HepG2 (cell line): Measurements from ENCODE around the gene PRKAG3. TPM values are rescaled to one million over a fixed set of nuclear protein-coding genes. Genes with fewer than 3 reads are reported as not detected.
A peak's percentile ranks its signal among the peaks of the same experiment; 100 is the strongest.

Experiments used
- ARNT2 ChIP-seq: sonication (generic); formaldehyde crosslinking; IDR thresholded peaks from 2 replicates; pipeline ENCODE4 v1.8.0; 2022; ENCODE audit warnings: mild to moderate bottlenecking, low read depth, missing genetic modification reagents, moderate library complexity
- FOSL1 ChIP-seq: sonication (generic); formaldehyde crosslinking; IDR thresholded peaks from 2 replicates; pipeline ENCODE4 v1.9.0; 2021; ENCODE audit warnings: missing genetic modification reagents, borderline replicate concordance
- FOXP1 ChIP-seq, 2 experiments: fragments of 450-650 bp in 1 of 2; IDR thresholded peaks; 2 replicates each; pipeline ENCODE4 v1.6.1; 2017 to 2018; ENCODE audit warnings: antibody characterized with exemption in 1 of 2
- GATAD2A ChIP-seq: IDR thresholded peaks from 2 replicates; pipeline ENCODE4 v1.6.1; 2016
- HDAC1 ChIP-seq: sonication (generic); formaldehyde crosslinking; IDR thresholded peaks from 2 replicates; pipeline ENCODE4 v1.5.1; 2020; ENCODE audit warnings: mild to moderate bottlenecking, missing genetic modification reagents
- HIVEP1 ChIP-seq: sonication (generic); formaldehyde crosslinking; IDR thresholded peaks from 2 replicates; pipeline ENCODE4 v1.4.0; 2020; ENCODE audit warnings: mild to moderate bottlenecking, missing genetic modification reagents
- HOXA7 ChIP-seq: sonication (generic); formaldehyde crosslinking; IDR thresholded peaks from 2 replicates; pipeline ENCODE4 v1.8.1; 2022; ENCODE audit warnings: mild to moderate bottlenecking, missing genetic modification reagents, moderate library complexity
- KAT7 ChIP-seq: IDR thresholded peaks from 2 replicates; pipeline ENCODE4 v1.6.1; 2018; ENCODE audit warnings: borderline replicate concordance, missing compliant biosample characterization
- KDM5A ChIP-seq: fragments of 200-600 bp; sonication (generic); IDR thresholded peaks from 2 replicates; pipeline ENCODE4 v1.7.0; 2018; ENCODE audit warnings: antibody characterized with exemption, mild to moderate bottlenecking, low read length, borderline replicate concordance
- REXO4 ChIP-seq: sonication (generic); formaldehyde crosslinking; IDR thresholded peaks from 2 replicates; pipeline ENCODE4 v1.8.0; 2022; ENCODE audit warnings: missing genetic modification reagents, mild to moderate bottlenecking, borderline replicate concordance
- SKI ChIP-seq: fragments of 450-650 bp; IDR thresholded peaks from one replicate; pipeline ENCODE4 v1.6.1; 2018; ENCODE audit warnings: mild to moderate bottlenecking; ENCODE audit not compliant: partially characterized antibody
- TEAD3 ChIP-seq: optimal IDR thresholded peaks from 2 replicates; pipeline ENCODE3; 2016; ENCODE audit warnings: borderline replicate concordance
- TRIM24 ChIP-seq: sonication (generic); formaldehyde crosslinking; IDR thresholded peaks from 2 replicates; pipeline ENCODE4 v1.8.0; 2022; ENCODE audit warnings: mild to moderate bottlenecking, missing genetic modification reagents
- ZNF460 ChIP-seq: sonication (generic); formaldehyde crosslinking; IDR thresholded peaks from 2 replicates; pipeline ENCODE4 v1.5.1; 2020; ENCODE audit warnings: missing genetic modification reagents, mild to moderate bottlenecking, borderline replicate concordance
- ZNF546 ChIP-seq: sonication (generic); formaldehyde crosslinking; conservative IDR thresholded peaks from 2 replicates; pipeline ENCODE4 v1.8.1; 2023; ENCODE audit warnings: mild to moderate bottlenecking, missing genetic modification reagents
- ZNF564 ChIP-seq: sonication (generic); formaldehyde crosslinking; IDR thresholded peaks from 2 replicates; pipeline ENCODE4 v1.8.1; 2023; ENCODE audit warnings: mild to moderate bottlenecking, missing genetic modification reagents
- ZNF567 ChIP-seq: sonication (generic); formaldehyde crosslinking; IDR thresholded peaks from 2 replicates; pipeline ENCODE4 v1.8.1; 2023; ENCODE audit warnings: mild to moderate bottlenecking, missing genetic modification reagents, borderline replicate concordance
- ZNF768 ChIP-seq: sonication (generic); formaldehyde crosslinking; IDR thresholded peaks from 2 replicates; pipeline ENCODE4 v1.4.0; 2020; ENCODE audit warnings: missing genetic modification reagents
- ZNF878 ChIP-seq: sonication (generic); formaldehyde crosslinking; IDR thresholded peaks from 2 replicates; pipeline ENCODE4 v1.8.1; 2023; ENCODE audit warnings: mild to moderate bottlenecking, missing genetic modification reagents, moderate library complexity
- ZSCAN25 ChIP-seq: sonication (generic); formaldehyde crosslinking; IDR thresholded peaks from 2 replicates; pipeline ENCODE4 v1.8.0; 2022; ENCODE audit warnings: mild to moderate bottlenecking, missing genetic modification reagents
- polyA plus RNA-seq, 8 experiments: library from polyadenylated mRNA; depleted of rRNA in 3 of 8; stranded (reverse) in 7 of 8; unstranded in 1 of 8; fragments of >200 nt; fragmentation: Illumina TruSeq in 4 of 8; extraction: Trizol in 4 of 8; gene quantifications; 2 replicates each; pipeline versions ENCODE4 v1.2.1 to v1.2.3, GENCODE V29; 2011 to 2016; ENCODE audit warnings: low read depth in 4 of 8, missing spikeins in 1 of 8, mixed read lengths in 1 of 8; ENCODE audit not compliant: insufficient read depth in 1 of 8
- total RNA-seq, 5 experiments: library from RNA; depleted of rRNA; stranded (reverse); fragments of >200 nt; fragmentation: Illumina TruSeq; extraction: Trizol; gene quantifications; 2 replicates each; pipeline ENCODE4 v1.2.3, GENCODE V29; 2016; ENCODE audit warnings: low read depth in 1 of 5
- TF ChIP-seq, protein P1 (sequence below), 2 experiments: sonication (generic) in 1 of 2; formaldehyde crosslinking in 1 of 2; IDR thresholded peaks; 2 replicates each; pipeline versions ENCODE4 v1.6.1 to v1.9.0; 2014 to 2022; ENCODE audit warnings: antibody characterized with exemption in 1 of 2, borderline replicate concordance in 1 of 2, inconsistent platforms in 1 of 2, low read depth in 1 of 2, missing genetic modification reagents in 1 of 2
- TF ChIP-seq, protein P2 (sequence below): sonication (generic); formaldehyde crosslinking; IDR thresholded peaks from 2 replicates; pipeline ENCODE4 v1.9.0; 2021; ENCODE audit warnings: missing genetic modification reagents, mild to moderate bottlenecking, borderline replicate concordance

The PRKAG3 gene
- total and polyA plus RNA-seq, 2 of the 13 experiments (the other 11 are each of a cell fraction or from before 2014, with no cell fraction given) = not detected

DNA sequence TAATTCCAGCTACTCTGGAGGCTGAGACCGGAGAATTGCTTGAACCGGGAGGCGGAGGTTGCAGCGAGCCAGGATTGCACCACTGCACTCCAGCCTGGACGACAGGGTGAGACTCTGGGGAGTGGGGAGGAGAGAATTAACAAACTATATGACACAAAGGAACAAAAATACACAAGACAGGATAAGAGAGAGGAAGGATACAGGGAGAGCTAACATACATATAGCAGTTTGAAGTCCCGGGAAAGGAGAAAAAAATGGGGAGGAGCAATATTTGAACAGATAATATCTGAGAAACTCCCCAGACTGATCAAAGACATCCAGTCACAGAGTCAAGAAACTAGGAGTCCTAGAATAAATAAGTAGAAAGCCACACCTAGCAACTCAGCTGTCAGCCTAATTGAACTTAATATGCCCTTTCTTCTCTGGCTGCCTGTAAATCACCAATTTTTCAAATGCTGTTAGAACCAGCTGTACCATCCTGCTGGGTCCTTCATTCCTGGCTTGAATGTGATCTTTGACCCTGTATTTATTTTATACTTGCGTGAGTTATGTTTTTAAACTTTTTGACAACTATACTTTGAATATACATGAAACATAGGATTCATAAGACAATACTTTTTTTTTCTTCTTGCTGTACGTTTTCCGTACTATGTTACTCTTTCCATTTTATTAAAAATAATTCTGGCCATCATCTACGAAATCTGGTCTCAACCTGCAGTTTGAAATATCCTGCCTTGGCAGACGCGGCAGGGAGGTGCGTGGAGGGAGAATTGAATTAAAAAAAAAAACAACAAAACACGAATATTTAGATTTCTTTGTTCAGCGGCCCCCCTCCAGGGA lies 50.5 kb downstream of the PRKAG3 start (continued):
- TF ChIP-seq, protein P1, sequence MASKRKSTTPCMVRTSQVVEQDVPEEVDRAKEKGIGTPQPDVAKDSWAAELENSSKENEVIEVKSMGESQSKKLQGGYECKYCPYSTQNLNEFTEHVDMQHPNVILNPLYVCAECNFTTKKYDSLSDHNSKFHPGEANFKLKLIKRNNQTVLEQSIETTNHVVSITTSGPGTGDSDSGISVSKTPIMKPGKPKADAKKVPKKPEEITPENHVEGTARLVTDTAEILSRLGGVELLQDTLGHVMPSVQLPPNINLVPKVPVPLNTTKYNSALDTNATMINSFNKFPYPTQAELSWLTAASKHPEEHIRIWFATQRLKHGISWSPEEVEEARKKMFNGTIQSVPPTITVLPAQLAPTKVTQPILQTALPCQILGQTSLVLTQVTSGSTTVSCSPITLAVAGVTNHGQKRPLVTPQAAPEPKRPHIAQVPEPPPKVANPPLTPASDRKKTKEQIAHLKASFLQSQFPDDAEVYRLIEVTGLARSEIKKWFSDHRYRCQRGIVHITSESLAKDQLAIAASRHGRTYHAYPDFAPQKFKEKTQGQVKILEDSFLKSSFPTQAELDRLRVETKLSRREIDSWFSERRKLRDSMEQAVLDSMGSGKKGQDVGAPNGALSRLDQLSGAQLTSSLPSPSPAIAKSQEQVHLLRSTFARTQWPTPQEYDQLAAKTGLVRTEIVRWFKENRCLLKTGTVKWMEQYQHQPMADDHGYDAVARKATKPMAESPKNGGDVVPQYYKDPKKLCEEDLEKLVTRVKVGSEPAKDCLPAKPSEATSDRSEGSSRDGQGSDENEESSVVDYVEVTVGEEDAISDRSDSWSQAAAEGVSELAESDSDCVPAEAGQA (IDR thresholded peaks at IDR 0.05; ENCODE audit: low read depth) = no peak
- TF ChIP-seq, protein P1 (CRISPR knock-in tag; IDR thresholded peaks at IDR 0.05; ENCODE audit: borderline replicate concordance) = no peak
- peak; percentile 37 for TF ChIP-seq TEAD3 (CRISPR knock-in tag)
- no peak for TF ChIP-seq HOXA7
- TF ChIP-seq ZNF564 (CRISPR knock-in tag) = no peak
- peak; percentile 58 for TF ChIP-seq GATAD2A (CRISPR knock-in tag)
- TF ChIP-seq REXO4 (CRISPR knock-in tag) = no peak
- 0 out of 2 replicates have a peak, but pooled peaks have one; percentile 37 for TF ChIP-seq ZNF567
- no peak for TF ChIP-seq KAT7
- TF ChIP-seq KDM5A = 0 out of 2 replicates have a peak, but pooled peaks have one; percentile 22
- 0 out of 2 replicates have a peak, but pooled peaks have one; percentile 21 for TF ChIP-seq ARNT2 (CRISPR knock-in tag)
- TF ChIP-seq, protein P2, sequence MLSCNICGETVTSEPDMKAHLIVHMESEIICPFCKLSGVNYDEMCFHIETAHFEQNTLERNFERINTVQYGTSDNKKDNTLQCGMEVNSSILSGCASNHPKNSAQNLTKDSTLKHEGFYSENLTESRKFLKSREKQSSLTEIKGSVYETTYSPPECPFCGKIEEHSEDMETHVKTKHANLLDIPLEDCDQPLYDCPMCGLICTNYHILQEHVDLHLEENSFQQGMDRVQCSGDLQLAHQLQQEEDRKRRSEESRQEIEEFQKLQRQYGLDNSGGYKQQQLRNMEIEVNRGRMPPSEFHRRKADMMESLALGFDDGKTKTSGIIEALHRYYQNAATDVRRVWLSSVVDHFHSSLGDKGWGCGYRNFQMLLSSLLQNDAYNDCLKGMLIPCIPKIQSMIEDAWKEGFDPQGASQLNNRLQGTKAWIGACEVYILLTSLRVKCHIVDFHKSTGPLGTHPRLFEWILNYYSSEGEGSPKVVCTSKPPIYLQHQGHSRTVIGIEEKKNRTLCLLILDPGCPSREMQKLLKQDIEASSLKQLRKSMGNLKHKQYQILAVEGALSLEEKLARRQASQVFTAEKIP = no peak
- TF ChIP-seq ZNF546 (CRISPR knock-in tag) = no peak
- 0 out of 2 replicates have a peak, but pooled peaks have one; percentile 37 for TF ChIP-seq ZSCAN25 (CRISPR knock-in tag)
- TF ChIP-seq ZNF878 (CRISPR knock-in tag) = 0 out of 2 replicates have a peak, but pooled peaks have one; percentile 35
- TF ChIP-seq FOSL1 (CRISPR knock-in tag) = peak; percentile 31; the same call in 1 of the 2 replicates
- peak; percentile 33; the same call in 1 of the 2 replicates for TF ChIP-seq HDAC1 (CRISPR knock-in tag)
- TF ChIP-seq ZNF460 (CRISPR knock-in tag) = peak; percentile 50; the same call in 1 of the 2 replicates
- no peak for TF ChIP-seq HIVEP1 (CRISPR knock-in tag)
- TF ChIP-seq SKI = peak; percentile 39
- 0 out of 2 replicates have a peak, but pooled peaks have one; percentile 13 for TF ChIP-seq FOXP1 (IDR thresholded peaks at IDR 0.05)
- TF ChIP-seq FOXP1 (CRISPR knock-in tag; IDR thresholded peaks at IDR 0.05) = no peak; the same call in 1 of the 2 replicates
- peak; percentile 38; the same call in 1 of the 2 replicates for TF ChIP-seq ZNF768 (CRISPR knock-in tag)
- TF ChIP-seq TRIM24 = no peak
